ENCODE data around the gene CFAP92.
"Not testable (repeated sequence)": the region's sequence is repeated elsewhere in the genome, so short reads cannot be mapped to it uniquely, and the experiment has no call there.

Gene CFAP92

GRCh38 chr3:128906031-128906803 lies 87.7 kb downstream of the CFAP92 start:
- no peak for DNase-seq (ENCODE audit: low read depth)

DNA sequence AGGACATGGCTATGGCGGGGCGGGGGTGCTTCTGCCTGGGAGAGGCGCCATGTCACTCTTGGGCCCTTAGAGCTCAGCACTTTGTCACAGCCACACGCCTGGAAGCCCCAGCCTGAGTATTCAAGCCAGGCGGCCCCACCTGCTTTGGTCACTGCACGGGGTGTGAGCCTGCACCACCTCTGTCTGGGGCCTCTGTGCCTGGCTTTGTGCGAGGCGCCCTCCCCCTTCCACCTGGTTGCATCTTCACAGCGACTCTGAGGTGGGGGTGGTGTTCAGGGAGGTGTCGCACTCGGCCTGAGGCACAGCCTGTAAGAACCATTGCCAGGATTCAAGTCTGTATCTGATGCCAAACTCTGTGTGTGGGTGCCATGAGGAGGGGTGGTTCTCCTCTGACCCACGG lies 90.4 kb downstream of the CFAP92 start:
- no peak for DNase-seq (ENCODE audit: low read depth)

GRCh38 chr3:128902426-128902825 lies 91.5 kb downstream of the CFAP92 start:
- DNase-seq (ENCODE audit: low read depth) = no peak

DNA sequence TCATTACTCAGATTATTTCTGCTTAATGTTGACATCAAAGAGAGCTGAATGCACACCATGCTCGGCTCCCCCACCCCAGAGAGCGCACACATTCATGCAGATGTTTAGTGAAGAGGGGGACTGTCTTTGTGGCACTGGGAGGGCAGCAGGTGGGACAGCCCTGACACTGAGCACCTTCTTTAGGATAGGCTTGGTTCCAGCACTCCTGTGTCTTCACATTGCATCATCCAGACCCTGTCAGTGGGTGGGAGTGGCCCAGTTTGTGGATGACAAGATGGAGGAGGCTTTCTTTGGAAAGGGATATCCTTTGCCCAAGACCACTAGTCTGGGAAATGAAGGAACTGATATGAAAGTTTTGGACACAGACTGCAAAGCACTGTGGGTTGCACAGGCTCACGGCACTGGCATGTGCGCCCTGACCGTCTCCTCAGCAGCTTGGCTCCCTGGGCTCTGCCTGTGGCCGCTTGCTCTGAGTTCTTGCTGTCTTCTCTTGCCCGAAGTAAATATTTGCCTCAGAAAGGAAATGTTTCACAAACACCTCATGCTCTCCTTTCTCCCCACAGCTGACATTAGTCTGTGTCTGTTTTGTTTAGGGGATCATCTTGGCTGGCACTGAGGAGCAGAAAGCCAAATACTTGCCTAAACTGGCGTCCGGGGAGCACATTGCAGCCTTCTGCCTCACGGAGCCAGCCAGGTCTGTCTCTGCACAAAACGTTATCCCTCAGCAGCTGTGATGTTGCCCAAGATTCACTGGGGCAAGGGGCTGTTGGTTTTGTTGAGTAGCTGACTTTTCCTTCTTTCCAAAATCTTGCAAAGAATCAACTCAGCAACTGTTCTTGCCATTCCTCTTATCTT lies 97.8 kb downstream of the CFAP92 start:
- DNase-seq (ENCODE audit: low read depth) = no peak

GRCh38 chr3:128889139-128889894 lies 104.6 kb downstream of the CFAP92 start:
- DNase-seq (ENCODE audit: low read depth) = no peak

- DNase-seq (ENCODE audit: low read depth) = no peak
Measured at GRCh38 chr3:128884992-128885391, 108.9 kb downstream of the CFAP92 start.

GRCh38 chr3:128882719-128883118 lies 111.2 kb downstream of the CFAP92 start:
- DNase-seq (ENCODE audit: low read depth) = no peak

DNA sequence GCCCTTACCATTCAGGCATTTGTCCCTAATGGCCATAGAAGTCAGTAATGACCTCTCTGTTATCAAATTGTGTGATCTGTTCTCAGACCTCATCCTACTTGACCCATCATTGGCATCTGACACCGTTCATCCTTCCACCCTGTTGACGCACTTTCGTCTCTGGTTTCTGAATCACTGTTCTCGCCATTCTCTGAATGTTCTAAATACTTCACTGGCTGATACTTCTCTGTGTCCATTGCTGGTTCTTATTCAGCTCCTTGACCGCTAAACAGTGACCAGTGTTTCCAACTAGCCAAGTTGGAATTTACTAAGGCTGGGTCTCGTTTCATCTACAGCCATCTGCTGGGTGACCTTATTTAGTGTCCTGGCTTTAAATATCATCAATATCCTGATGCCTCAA lies 112.3 kb downstream of the CFAP92 start:
- no peak for DNase-seq (ENCODE audit: low read depth)

DNA sequence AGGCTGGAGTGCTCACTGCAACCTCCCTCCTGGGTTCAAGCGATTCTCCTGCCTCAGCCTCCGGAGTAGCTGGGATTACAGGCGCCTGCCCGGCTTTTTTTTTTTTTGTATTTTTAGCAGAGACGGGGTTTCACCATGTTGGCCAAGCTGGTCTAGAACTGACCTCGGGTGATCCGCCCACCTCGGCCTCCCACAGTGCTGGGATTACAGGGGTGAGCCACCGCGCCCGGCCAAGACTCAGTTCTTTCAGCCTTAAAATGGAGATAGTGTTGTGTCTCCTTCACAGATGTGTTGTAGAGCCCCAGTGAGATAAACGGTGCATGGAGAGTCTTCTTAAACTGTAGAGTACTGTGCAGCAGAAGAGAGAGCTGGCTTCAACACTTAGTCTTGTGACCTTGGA lies 113.4 kb downstream of the CFAP92 start:
- DNase-seq (ENCODE audit: low read depth) = not testable (repeated sequence)

DNA sequence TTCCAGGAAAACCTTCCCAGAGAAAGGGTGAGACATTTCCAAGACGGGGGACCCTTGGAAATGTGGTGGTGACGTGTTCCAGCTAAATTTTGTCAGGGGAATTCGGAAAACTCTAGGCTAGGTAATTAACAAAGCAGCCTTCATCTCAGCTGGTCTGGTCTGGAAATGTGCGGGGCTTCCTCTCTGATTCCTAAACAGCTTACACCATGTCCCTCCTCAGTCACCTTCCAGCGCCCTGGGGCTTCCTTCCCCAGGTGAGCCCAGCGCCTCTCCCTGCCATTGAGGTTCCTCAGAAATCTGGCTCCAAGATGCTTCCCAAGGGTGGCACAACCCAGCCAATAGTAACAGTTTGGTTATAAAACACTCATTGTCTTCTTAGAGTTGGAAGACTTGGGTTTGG lies 113.9 kb downstream of the CFAP92 start:
- no peak for DNase-seq (ENCODE audit: low read depth)

- DNase-seq (ENCODE audit: low read depth) = peak; percentile 93
Measured at GRCh38 chr3:128879125-128879969, 114.5 kb downstream of the CFAP92 start, which contains the start of gene ACAD9. TSS of gene ACAD9 (plus strand) at chr3:128879620. CDS start at chr3:128879692, 72 bp downstream.

DNA sequence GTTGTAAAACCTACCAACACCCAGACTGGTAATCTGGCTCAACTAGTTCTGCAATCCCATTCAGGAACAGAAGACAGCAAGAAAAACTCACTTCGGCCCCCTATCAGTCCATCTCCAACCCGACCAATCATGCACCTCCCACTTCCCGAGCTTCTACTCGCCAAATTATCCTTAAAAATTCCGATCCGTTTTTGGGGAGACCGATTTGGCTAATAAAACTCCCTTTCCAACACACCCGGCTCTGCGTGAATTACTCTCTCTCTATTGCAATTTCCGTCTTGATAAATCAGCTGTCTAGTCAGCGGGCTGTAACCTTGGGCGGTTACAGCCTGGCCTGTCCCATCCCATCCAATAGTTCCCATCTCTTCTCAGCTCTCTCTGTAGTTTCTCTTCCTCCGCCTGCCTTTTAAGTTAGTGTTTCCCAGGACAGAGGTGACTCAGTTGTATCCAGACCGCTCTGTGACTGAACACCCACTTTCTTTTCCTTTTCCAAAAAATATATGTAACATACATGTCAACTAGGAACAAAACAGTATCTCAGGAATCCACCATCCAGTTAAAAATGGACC lies 115.2 kb downstream of the CFAP92 start:
- DNase-seq (ENCODE audit: low read depth) = no peak

- DNase-seq (ENCODE audit: low read depth) = no peak
Measured at GRCh38 chr3:128878011-128878457, 115.8 kb downstream of the CFAP92 start.

DNA sequence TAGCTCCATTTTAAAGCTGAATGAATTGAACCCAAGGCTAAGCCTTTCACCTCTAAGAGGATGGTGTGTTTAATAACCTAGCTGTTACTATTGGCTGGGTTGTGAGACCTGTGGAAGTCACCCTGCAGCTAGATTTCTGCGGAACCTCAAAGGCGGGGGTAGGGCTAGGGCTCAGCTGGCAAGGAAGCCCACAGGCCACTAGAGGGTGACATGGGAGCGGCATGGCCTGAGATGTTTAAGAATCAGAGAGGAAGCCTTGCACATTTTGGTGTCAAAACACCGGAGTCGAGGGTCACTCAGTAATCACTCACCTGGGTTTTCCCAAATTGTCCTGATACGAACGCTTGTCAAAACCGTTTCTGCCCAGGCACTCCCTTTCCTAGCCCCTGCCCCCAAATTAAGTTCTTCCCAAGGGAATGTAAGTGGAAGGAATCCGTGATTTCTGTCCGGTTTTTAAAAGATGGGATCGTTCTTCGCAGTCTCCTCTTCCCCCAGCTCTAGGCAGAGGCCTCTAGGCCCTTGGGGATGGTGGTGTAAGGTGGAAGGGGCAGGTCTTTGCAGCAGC lies 118.2 kb downstream of the CFAP92 start:
- DNase-seq (ENCODE audit: low read depth) = peak; percentile 22

- DNase-seq (ENCODE audit: low read depth) = no peak
Measured at GRCh38 chr3:128874481-128875180, 119.2 kb downstream of the CFAP92 start.

GRCh38 chr3:128873244-128874022 lies 120.4 kb downstream of the CFAP92 start:
- DNase-seq (ENCODE audit: low read depth) = no peak

- DNase-seq (ENCODE audit: low read depth) = no peak
Measured at GRCh38 chr3:128872744-128873143, 121.1 kb downstream of the CFAP92 start.

- DNase-seq (ENCODE audit: low read depth) = no peak
Measured at GRCh38 chr3:128872282-128872681, 121.6 kb downstream of the CFAP92 start.

- no peak for DNase-seq (ENCODE audit: low read depth)
Measured at GRCh38 chr3:128870347-128870746, 123.5 kb downstream of the CFAP92 start.

Data from stimulated activated CD8-positive, alpha-beta memory T cell treated with anti-CD3 and anti-CD28 coated beads, Interleukin-15, amount 100 ng/mL, for 1 hour (primary cell).